Stimulated activated effector memory CD8-positive, alpha-beta T cell treated with anti-CD3 and anti-CD28 coated beads, Interleukin-12 subunit alpha, Interleukin-12 subunit beta, amount 100 ng/mL, for 72 hours (primary cell): ENCODE results near the gene UBE2E2.
"Not testable (repeated sequence)": the region's sequence is repeated elsewhere in the genome, so short reads cannot be mapped to it uniquely, and the experiment has no call there.

ENCODE experiments used
- ATAC-seq: fragments of 150-1000 bp; cut with Tn5 transposase; 2 replicates; pipeline ENCODE4 v1.10.0; 2021
- DNase-seq, 2 donors: peaks; one replicate each; pipeline ENCODE4 v3.0.0; 2021 to 2022; ENCODE audit warnings: low spot score in 2 of 2
- H3K27ac Mint-ChIP-seq: one replicate; pipeline ENCODE4 v1.8.0; 2022; ENCODE audit warnings: mild to moderate bottlenecking, mixed read lengths
- H3K36me3 Mint-ChIP-seq: one replicate; pipeline ENCODE4 v1.8.0; 2022; ENCODE audit warnings: mild to moderate bottlenecking, mixed read lengths
- H3K4me1 Mint-ChIP-seq: one replicate; pipeline ENCODE4 v1.8.0; 2022; ENCODE audit warnings: mixed read lengths
- H3K4me3 Mint-ChIP-seq: one replicate; pipeline ENCODE4 v1.8.0; 2022; ENCODE audit warnings: mild to moderate bottlenecking, mixed read lengths
- H3K9me3 Mint-ChIP-seq: one replicate; pipeline ENCODE4 v1.8.0; 2022; ENCODE audit warnings: mixed read lengths

UBE2E2 gene

GRCh38 chr3:23308986-23309625 lies 106.0 kb downstream of the UBE2E2 start:
- no peak for ATAC-seq
- no peak overlapping the region for H3K27ac Mint-ChIP-seq
- no peaks in the 10 kb centered on the region for H3K4me1 Mint-ChIP-seq
- no peaks in the 10 kb centered on the region for H3K36me3 Mint-ChIP-seq
- H3K9me3 Mint-ChIP-seq: peaks cover 5% of the 10 kb centered on the region
- DNase-seq: no peak
- no peak overlapping the region for H3K4me3 Mint-ChIP-seq

- ATAC-seq (no peak), DNase-seq (no peak)
- H3K4me1 Mint-ChIP-seq: no peaks in the 10 kb centered on the region
- H3K4me3 Mint-ChIP-seq: no peak overlapping the region
- H3K27ac Mint-ChIP-seq: no peak overlapping the region
- no peaks in the 10 kb centered on the region for H3K36me3 Mint-ChIP-seq
- H3K9me3 Mint-ChIP-seq: peaks cover 5% of the 10 kb centered on the region
Measured at GRCh38 chr3:23312866-23313265, 109.7 kb downstream of the UBE2E2 start.

GRCh38 chr3:23314981-23315762 lies 112.0 kb downstream of the UBE2E2 start:
- ATAC-seq (no peak), DNase-seq (no peak)
- Mint-ChIP-seq H3K4me3 (no peak overlapping the region), H3K36me3 (no peaks in the 10 kb centered on the region), H3K9me3 (peaks cover 5% of the 10 kb centered on the region), H3K4me1 (no peaks in the 10 kb centered on the region), H3K27ac (no peak overlapping the region)

DNA sequence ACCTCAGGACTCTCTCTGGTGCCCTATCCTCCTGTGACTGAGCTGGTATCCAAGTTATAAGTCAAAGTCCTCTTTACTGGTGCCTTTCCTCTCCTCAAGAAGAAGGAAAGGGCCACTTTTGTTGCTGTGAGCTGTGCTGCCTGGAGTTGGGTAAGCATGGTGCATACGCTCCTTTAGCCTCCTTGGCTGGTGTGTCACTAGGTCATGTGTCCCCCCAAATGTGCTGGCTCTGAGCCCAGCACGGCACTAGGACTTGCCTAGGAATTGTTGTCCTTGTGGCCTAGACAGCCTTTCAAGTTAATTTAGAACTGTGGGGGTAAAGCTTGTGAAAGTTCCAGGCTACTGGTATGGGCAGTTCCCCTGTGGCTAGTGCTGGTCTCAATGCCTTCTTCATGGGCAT lies 113.8 kb downstream of the UBE2E2 start:
- Mint-ChIP-seq H3K36me3 (no peaks in the 10 kb centered on the region), H3K27ac (no peak overlapping the region), H3K4me1 (no peaks in the 10 kb centered on the region), H3K4me3 (no peak overlapping the region), H3K9me3 (peaks cover 3% of the 10 kb centered on the region)
- no peak for DNase-seq
- ATAC-seq: no peak

- Mint-ChIP-seq H3K36me3 (no peaks in the 10 kb centered on the region), H3K9me3 (no peaks in the 10 kb centered on the region), H3K4me1 (no peaks in the 10 kb centered on the region), H3K27ac (no peak overlapping the region), H3K4me3 (no peak overlapping the region)
- no peak for DNase-seq
- peak; percentile 37 for ATAC-seq
Measured at GRCh38 chr3:23319366-23320312, 116.5 kb downstream of the UBE2E2 start.

DNA sequence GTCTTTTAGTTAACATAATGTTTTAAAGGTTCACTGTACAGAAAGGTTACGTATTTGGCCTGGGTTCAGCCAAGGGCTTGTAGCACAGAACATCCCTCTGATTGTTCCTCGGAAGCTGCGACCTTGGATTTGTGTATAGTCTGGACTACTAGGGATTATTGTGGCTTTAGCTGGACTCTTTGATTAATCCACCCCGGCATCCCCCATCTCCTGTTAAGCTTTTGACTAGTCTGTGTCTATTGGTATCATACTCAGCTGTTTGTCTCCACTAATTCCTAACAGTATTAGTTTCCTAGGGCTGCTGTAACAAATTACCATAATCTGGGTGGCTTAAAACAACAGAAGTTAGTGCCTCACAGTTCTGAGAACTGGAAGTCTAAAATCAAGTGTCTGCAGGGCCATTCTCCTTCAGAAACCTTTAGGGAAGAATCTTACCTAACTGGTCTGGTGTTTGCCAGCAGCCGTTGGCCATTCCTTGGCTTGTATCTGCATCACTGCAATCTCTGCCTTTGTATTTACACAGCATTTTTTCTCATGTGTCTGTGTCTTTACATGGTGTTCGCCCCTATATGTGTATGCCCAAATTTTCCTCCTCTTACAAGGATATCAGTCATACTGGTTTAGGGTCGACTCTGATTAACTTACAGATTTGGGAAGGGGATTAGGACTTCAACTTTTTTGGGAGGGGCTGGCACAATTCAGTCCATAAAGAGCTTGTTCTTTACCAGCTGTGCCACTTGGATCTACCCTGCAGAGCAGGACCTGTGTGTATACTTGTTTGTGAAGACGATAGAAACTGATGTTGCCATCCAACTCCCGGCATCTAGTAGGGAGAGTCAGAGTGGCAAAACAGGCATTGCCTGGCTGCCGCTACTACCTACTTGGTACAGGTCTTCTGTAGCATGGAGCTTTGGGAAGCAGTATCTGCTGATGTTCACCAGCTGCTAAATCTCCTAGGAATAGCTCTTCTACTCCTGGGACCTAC lies 117.8 kb downstream of the UBE2E2 start:
- no peaks in the 10 kb centered on the region for H3K9me3 Mint-ChIP-seq
- H3K4me1 Mint-ChIP-seq: no peaks in the 10 kb centered on the region
- H3K36me3 Mint-ChIP-seq: no peaks in the 10 kb centered on the region
- no peak for DNase-seq
- no peak overlapping the region for H3K27ac Mint-ChIP-seq
- no peak overlapping the region for H3K4me3 Mint-ChIP-seq
- ATAC-seq: no peak

GRCh38 chr3:23324745-23325144 lies 121.6 kb downstream of the UBE2E2 start:
- ATAC-seq: no peak
- DNase-seq: no peak

DNA sequence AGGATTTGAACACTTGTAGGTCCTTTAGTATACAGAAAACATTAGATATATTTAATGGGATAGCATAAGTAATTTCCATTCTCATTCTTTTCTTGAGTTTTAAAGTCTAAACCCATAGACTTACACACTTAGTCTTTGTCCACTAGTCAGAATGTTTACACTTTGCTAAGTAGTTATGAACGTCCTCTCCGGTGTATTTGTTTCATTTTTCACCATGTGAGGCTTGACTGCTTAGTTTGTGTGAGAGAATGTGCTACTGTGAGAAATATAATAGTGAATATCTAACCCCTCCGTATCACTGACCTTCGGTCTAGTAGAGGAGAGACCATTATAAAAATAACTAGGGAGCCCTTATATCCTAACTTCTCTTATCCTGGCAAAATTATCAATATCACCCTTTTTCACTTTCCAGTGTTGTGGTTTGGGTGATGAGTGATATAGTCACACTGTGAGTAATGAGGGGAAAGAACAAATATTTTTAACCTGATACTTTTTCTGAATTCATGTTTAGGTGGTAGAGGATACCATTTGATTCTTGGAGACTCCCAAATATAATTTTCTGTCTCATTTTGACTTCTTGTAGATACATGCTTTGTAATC lies 122.4 kb downstream of the UBE2E2 start:
- DNase-seq (no peak), ATAC-seq (no peak)
- Mint-ChIP-seq H3K4me3 (no peak overlapping the region), H3K4me1 (no peaks in the 10 kb centered on the region), H3K9me3 (no peaks in the 10 kb centered on the region), H3K36me3 (no peaks in the 10 kb centered on the region), H3K27ac (no peak overlapping the region)

More at GRCh38 chr3:23324745-23325144, 121.6 kb downstream of the UBE2E2 start:
- no peak overlapping the region for H3K27ac Mint-ChIP-seq
- H3K36me3 Mint-ChIP-seq: no peaks in the 10 kb centered on the region
- H3K4me3 Mint-ChIP-seq: no peak overlapping the region
- no peaks in the 10 kb centered on the region for H3K9me3 Mint-ChIP-seq
- no peaks in the 10 kb centered on the region for H3K4me1 Mint-ChIP-seq

- H3K36me3 Mint-ChIP-seq: no peaks in the 10 kb centered on the region
- no peak for ATAC-seq
- no peaks in the 10 kb centered on the region for H3K4me1 Mint-ChIP-seq
- no peak overlapping the region for H3K27ac Mint-ChIP-seq
- DNase-seq: no peak
- H3K4me3 Mint-ChIP-seq: no peak overlapping the region
- H3K9me3 Mint-ChIP-seq: peaks cover 5% of the 10 kb centered on the region
Measured at GRCh38 chr3:23329471-23330105, 126.5 kb downstream of the UBE2E2 start.

GRCh38 chr3:23330568-23330967 lies 127.4 kb downstream of the UBE2E2 start:
- H3K4me1 Mint-ChIP-seq: no peaks in the 10 kb centered on the region
- peaks cover 5% of the 10 kb centered on the region for H3K9me3 Mint-ChIP-seq
- no peak overlapping the region for H3K27ac Mint-ChIP-seq
- ATAC-seq: no peak
- no peak overlapping the region for H3K4me3 Mint-ChIP-seq
- H3K36me3 Mint-ChIP-seq: no peaks in the 10 kb centered on the region
- no peak for DNase-seq

GRCh38 chr3:23331141-23331935 lies 128.2 kb downstream of the UBE2E2 start:
- H3K4me1 Mint-ChIP-seq: no peaks in the 10 kb centered on the region
- H3K36me3 Mint-ChIP-seq: no peaks in the 10 kb centered on the region
- no peak overlapping the region for H3K4me3 Mint-ChIP-seq
- ATAC-seq: no peak
- no peak overlapping the region for H3K27ac Mint-ChIP-seq
- no peak for DNase-seq
- H3K9me3 Mint-ChIP-seq: peaks cover 5% of the 10 kb centered on the region

DNA sequence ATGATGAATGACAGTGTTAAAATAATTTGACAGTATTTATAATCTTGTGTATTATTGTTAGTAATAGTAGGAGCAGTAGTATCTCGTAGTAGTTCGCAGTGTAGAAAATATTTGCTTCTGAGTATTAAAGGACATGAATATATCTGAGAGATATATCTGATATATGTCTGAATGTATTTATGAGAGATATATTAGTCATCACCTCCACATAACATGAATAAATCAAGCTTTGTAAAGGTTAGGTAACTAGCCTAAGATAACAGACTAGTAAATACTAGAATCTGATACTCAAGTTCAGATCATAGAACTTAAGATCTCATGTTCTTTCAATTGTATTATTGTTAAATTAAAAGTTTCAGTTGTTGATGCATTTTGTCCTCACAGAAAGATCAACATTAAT lies 130.5 kb downstream of the UBE2E2 start:
- DNase-seq: no peak
- peaks cover 5% of the 10 kb centered on the region for H3K9me3 Mint-ChIP-seq
- H3K27ac Mint-ChIP-seq: no peak overlapping the region
- H3K36me3 Mint-ChIP-seq: no peaks in the 10 kb centered on the region
- H3K4me3 Mint-ChIP-seq: no peak overlapping the region
- ATAC-seq: no peak
- no peaks in the 10 kb centered on the region for H3K4me1 Mint-ChIP-seq

DNA sequence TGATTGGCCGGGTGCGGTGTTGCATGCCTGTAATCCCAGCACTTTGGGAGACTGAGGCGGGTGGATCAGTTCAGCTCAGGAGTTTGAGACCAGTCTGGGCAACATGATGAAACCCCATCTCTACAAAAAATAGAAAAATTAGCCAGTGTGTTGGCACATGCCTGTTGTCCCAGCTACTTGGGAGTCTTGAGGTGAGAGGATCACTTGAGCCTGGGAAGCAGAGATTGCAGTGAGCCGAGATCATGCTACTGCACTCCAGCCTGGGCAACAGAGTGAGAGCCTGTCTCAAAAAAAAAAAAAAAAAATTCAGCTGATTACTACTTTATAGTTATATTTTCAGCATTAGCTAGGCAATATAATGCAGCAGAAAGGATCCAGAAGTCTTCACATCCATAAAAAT lies 133.7 kb downstream of the UBE2E2 start:
- H3K4me3 Mint-ChIP-seq: not testable (repeated sequence)

More for the DNA sequence above, 133.7 kb downstream of the UBE2E2 start:
- H3K27ac Mint-ChIP-seq, H3K4me1 Mint-ChIP-seq, H3K36me3 Mint-ChIP-seq, H3K9me3 Mint-ChIP-seq, DNase-seq, ATAC-seq: not testable (repeated sequence)
